ENCODE data around the gene CAPN7. TPM values are rescaled to one million over a fixed set of nuclear protein-coding genes. Genes with fewer than 3 reads are reported as not detected.

CAPN7 gene
- total RNA-seq, 1 experiment from 2014 or later: 25.2 TPM

- Histone ChIP-seq H3T11ph (ENCODE audit: low read length) (no peak overlapping the region), H4K5ac (ENCODE audit: insufficient read length, low read depth, low read length) (no peak overlapping the region), H3K79me2 (ENCODE audit: insufficient read depth, low read length) (no peaks in the 10 kb centered on the region), H3K9me3 (ENCODE audit: control insufficient read depth, low read depth, low read length) (no peaks in the 10 kb centered on the region), H3K14ac (ENCODE audit: insufficient read depth, low read length) (no peak overlapping the region), H2BK20ac (ENCODE audit: low read depth, low read length, poor library complexity, severe bottlenecking) (no peak overlapping the region), H4K91ac (ENCODE audit: insufficient read length, low read depth, low read length) (no peak overlapping the region), H3K9ac (ENCODE audit: extremely low read depth, insufficient read length, low read length) (no peak overlapping the region), H3K56ac (ENCODE audit: insufficient read length, low read depth, low read length) (no peak overlapping the region), H3K4me1 (ENCODE audit: insufficient read depth, low read length) (no peaks in the 10 kb centered on the region), H3K18ac (ENCODE audit: insufficient read length, low read depth, low read length) (no peak overlapping the region), H3K4me2 (ENCODE audit: insufficient read depth, insufficient read length, low read length) (no peak overlapping the region), H4K20me1 (ENCODE audit: control insufficient read depth, insufficient read depth, insufficient read length) (no peaks in the 10 kb centered on the region), H2AFZ (ENCODE audit: low read length) (no peak overlapping the region), H3K23me2 (ENCODE audit: insufficient read length, low read depth, low read length, poor library complexity, severe bottlenecking) (no peaks in the 10 kb centered on the region), H3K27me3 (ENCODE audit: insufficient read depth, low read length) (no peaks in the 10 kb centered on the region), H3K4ac (ENCODE audit: low read depth, low read length) (no peak overlapping the region), H3K79me1 (ENCODE audit: insufficient read depth, low read depth, low read length, poor library complexity, severe bottlenecking) (no peaks in the 10 kb centered on the region), H3K27ac (ENCODE audit: insufficient read length, low read depth, low read length) (no peak overlapping the region), H2BK15ac (ENCODE audit: low read depth, low read length) (no peak overlapping the region), H2BK120ac (ENCODE audit: low read depth, low read length, poor library complexity, severe bottlenecking) (no peak overlapping the region), H2BK12ac (ENCODE audit: insufficient read length, low read depth, low read length) (no peak overlapping the region), H2AK5ac (ENCODE audit: insufficient read length, low read length) (no peak overlapping the region), H4K8ac (replicated peaks; ENCODE audit: insufficient read length, low read depth, low read length) (no peak overlapping the region), H3K23ac (ENCODE audit: insufficient read length, low read depth, low read length) (no peak overlapping the region), H2BK5ac (ENCODE audit: insufficient read length, low read length) (no peak overlapping the region)
- DNase-seq: no peak
- H3K27me3 Mint-ChIP-seq (ENCODE audit: low read depth): no peaks in the 10 kb centered on the region
- H3K27ac Mint-ChIP-seq: no peak overlapping the region; a peak in 2 of 7 replicates
- peaks cover 3 to 11% of the 10 kb centered on the region in 2 experiments; a peak in 3 of 4 replicates for H3K4me1 Mint-ChIP-seq
- no peak overlapping the region for H3K4me3 Mint-ChIP-seq
- no CpG with 5 or more reads among the region's 14 CpGs for WGBS (ENCODE audit: extremely low coverage, insufficient read length, low lambda C conversion rate)
- no peaks in the 10 kb centered on the region for H3K36me3 Mint-ChIP-seq (ENCODE audit: insufficient read depth in 1 of 3, low read depth in 3 of 3)
- no peaks in the 10 kb centered on the region for H3K9me3 Mint-ChIP-seq
- no peak for TF ChIP-seq CTCF (conservative IDR thresholded peaks at IDR 0.05)
These were observed 65.8 kb downstream of the CAPN7 start for GRCh38 chr3:15271785-15272381.
